Stimulated activated CD4-positive, alpha-beta T cell treated with anti-CD3 and anti-CD28 coated beads, TNF-alpha, amount 100 ng/mL, for 1 hour (primary cell): Measurements from ENCODE around the gene HTRA3.

Experiments used
- DNase-seq, 3 donors: peaks; one replicate each; pipeline ENCODE4 v3.0.0-alpha.2; 2020; ENCODE audit warnings: low read depth in 3 of 3, low spot score in 1 of 3

HTRA3 gene

DNA sequence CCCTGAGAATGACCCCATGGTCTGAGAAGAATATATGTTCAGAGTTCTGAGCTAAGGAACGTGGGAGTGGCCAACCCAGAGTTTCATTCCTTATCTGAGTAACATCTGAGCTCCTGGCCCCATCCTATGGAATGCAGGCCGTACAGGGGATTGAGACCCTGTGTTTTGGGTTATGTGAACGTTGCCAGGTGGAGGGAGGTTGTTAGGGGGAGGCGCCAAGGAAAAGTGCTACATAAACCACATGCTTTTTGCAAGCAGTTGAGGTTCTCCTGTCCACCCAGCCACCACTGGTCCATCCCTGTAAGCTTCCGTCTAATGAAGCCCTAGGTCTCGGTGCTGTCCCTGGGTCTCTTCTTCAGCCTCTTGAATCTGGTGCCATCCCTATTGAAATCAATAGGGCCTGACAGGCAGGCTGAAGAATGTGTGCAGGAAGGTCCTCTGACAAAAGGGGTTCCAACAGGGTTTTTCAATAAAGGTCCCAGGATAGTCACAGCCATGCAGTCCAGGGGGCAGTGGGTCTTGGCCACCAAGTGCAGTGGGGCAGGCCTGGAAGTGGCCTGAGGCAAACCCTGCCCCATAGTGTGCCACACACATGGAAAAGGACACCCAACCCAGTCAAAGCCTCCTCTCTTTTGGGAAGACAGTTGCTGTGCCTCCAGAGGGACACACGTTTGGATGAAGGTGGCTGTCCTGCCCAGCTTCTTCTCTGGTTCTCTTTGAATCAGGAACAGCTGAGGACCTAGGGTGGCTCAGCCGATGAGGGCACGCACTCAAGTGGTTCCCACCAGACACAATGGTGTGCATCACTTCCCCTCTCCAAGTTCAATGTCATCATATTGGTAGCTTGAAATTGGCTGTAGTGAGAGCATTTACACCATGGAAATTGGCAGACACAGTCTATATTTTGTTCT lies 53.5 kb downstream of the HTRA3 start:
- no peak for DNase-seq

DNA sequence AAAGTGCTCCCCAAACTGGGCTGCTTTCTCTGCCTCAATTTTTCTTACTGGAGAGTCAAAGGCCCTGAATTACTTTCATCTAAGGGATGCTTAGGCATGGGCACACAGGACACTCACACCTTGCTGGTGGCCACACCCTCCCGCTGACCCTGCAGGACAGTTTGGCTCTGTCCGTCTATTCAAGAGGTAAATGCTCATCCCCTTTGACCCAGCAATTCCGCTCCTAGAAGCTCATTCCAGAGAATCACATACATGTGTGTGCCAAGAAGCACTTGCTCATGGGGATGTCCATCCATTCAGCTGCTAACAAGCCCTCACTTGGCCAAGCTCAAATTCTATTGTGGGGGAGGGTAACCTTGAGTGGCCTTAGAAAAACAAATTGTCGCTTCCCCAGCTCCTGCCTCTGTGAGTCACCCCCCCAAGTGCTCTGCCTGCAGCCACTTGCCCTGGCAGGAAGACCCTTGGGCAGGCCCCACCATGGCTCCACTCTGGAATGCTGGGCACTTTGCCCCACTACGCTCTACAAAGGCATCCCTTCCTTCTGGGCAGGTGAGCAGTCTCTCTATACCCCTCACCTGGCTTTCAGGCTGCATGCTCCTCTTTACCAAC lies 54.5 kb downstream of the HTRA3 start:
- no peak for DNase-seq

DNA sequence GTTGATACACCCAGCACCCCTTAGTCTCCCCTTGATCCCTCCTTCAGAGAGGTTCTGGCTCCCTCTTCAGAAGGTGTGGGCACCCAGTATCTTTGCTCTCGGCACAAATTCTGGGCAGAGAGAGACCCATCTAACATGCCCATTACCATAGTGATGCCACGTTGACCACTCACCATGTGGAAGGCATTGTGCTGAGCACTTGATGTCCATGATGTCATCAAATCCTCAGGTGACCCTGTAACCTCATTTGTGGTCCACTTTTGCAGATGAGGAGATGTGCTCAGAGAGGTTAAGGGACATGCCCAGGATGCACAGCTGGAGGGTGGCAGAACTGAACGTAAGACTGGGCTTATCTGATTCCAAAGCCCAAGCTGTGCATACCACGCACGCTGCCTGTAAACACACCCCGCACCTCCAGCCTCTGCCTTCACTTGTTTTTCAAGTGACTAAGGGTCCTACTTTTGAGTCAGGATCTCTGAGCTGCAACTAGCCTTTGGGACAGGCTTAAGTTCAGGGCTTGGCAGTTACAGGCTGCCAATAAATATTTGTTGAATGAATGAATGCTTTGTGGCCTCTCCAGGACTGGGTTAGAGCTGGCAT lies 55.2 kb downstream of the HTRA3 start:
- DNase-seq, result no peak

DNA sequence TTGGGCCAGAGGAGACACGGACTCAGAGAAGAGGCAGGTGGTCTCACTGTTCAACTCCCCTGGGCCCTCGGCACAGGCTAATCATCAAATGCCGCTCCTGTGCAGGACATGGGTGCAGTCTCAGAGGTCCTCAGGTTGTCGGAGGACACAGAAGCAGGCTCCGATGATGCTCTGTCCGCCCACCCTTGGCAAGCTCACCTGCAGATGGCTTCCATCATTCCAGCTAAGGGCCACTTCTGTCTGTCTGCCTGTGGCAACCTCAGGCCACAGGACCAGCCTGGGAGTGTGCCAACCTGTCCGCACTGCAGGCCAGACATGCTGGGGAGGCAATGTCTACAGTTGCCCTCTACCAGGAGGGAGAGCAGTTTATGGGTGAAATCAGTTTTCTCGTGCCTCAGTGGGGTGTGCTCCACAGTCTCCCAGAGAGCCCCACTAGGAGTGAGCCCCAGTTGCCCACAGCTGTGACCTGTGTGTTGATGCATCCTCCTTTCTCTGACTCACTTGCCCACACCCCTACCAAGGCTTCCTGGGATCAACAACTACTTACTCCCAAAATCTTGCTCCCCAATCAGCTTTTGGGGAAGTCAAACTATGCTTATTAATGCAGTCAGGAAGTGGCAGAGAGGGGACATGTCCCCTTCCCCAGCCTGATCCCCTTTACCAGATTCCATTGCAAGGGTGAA lies 55.9 kb downstream of the HTRA3 start:
- DNase-seq, result no peak

DNA sequence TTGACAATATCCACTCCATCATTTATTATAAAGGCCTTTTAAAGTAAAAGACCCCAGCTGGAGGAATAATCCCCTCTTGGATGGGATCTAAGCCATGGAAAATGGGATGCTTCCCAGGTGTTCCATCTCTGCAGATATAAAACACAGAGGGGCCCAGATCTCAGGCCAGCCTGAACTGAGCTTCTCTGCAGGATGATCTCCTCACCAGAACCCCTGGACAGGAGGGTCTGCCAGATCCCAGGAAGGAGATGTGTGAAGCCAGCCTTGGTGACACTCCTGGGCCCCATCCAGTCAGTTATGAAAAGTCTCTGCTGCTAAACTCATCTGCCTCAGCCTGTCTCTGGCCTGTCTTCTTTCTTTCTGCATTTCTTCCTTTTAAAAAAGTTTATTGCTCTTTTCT lies 56.7 kb downstream of the HTRA3 start:
- no peak for DNase-seq

DNA sequence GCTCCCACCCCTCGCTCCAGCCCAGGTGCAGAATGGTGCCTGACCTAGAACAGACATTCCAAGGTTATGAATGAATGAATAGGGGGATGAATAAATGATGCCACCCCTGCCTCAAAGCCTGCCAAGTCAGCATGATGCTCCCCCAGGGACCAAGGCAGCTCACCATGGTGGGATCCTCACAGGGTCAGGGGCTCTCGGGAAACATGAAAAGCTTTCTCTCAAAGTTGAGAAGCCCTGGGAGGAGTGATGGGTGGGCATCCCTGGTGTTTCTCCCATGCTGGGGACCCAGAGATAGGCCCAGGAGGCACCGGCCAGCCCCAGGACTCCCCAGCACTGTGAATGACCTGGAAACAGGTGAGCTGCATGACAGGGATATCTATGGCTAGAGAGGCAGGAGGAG lies 58.9 kb downstream of the HTRA3 start:
- DNase-seq, result no peak

DNA sequence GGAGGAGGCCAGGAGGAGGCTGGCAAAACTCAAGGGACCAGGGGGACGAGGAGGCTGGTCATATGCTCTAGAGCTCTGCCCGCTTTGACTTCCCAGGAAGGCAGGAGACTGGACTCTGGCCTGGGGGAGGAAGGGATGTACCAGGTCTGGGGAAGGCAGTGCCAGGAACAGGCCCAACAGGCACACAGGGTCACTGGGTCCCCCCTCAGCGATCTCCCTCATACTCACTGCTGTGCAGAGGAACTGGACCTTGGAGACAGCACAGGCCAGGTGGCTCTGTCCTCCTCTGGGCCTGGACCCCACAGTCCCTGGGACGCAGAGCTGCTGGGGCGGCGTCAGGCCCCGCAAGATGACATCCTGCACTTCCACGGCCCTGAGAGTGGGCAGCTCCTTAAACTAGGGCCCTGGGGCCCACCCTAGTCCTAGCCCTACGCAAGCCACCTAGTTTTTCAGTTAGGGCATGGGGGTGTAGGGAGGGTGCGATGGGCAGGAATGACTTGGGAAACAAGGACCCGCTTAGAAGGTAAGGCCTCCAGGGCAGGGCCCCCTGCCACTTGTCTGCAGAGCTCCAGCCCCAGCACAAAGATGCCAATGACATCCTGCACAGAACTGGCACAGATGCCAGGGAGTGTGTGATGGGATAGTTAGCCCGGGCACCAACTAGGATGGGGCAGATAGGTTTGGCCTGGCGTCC lies 59.5 kb downstream of the HTRA3 start:
- DNase-seq, result no peak

DNA sequence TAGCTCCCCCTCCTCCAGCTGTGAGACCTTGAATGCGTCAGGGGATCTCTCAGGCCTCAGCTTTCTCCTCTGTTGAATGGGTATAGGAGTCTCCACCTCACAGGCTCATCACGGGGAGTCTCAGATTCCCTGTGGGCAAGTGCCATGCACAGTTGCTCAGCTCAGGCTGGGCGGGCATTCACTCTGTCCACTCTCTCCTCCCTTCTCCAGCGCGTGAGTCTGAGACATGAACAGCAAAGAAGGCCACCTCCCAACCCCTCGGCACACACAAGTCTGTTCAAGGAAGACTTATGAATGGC lies 60.0 kb downstream of the HTRA3 start:
- DNase-seq, result no peak

DNA sequence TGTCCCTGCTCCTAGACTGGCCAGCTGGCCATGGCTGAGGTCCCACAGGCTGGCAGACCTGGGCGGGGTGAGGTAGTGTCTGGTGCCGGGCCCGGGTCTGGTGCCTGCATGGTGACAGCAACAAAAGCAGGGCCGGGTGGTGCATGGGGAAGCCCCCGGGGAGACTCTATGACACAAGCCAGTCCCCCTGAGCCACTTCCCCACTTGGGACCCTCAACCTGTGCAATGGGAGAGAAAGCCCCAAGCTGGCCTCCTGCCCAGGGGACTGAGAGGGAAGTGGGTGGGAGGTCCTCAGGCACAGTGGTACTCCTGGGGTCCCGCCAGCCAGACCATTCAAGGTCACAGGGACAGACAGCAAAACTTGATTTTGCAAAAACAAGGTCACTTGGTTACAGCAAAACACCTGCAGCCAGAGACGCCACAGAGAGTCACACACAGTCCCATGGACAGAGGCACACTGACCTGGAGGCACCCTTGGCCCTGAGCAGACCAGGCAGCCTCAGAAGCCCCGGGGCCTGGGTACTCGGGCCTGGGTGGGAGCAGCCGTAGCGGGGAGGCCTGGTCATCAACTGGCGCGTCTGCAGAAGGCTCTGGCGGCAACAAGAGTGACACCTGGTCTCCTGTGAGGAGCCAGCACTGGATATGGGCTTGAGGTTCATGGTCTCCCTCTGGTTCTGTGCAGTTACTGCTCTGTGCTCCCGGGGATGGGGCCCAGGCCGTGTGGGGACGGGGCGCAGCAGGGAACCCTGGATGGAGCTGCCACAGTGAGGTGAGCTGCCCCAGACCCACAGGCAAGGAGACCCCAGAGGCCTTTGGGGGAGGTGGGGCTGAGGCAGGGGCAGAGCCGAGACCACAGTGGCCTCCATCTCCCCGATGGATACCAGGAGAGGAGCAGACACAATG lies 60.6 kb downstream of the HTRA3 start:
- no peak for DNase-seq

DNA sequence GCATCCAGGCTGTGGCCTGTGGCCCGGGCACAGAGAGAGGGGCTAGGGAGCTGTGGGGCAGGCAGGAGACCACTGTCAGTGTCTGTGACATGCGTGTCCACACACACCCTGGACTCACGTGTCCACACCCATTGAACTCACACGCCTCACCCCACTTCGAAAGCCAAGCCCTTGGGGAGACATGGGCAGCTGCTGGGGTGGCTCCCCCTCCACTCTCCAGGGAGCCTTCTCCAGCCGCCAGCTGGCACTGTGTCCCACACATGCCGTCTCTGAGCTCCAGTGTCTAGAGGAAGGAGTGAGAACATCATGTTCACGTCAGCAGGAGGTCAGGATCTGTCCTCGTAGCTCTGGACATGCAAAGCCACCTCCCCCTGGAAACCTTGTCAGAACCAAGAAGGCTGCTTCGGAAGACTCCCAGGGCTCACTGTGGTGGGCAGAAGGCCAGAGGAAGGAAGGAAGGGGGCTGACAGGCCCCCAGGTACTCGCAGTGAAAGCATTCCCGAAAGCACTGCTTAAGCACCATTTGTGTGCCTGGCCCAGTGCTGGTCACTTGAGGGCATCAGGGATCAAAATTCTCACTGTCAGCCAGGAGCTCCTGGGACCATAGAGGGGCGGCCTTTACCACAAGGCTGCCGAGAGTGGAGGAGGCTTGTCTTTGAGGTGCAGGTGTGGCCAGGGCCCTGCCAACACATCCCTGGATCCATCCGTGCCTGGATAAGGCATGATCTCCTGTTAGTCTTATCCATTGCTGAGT lies 61.4 kb downstream of the HTRA3 start:
- no peak for DNase-seq

DNA sequence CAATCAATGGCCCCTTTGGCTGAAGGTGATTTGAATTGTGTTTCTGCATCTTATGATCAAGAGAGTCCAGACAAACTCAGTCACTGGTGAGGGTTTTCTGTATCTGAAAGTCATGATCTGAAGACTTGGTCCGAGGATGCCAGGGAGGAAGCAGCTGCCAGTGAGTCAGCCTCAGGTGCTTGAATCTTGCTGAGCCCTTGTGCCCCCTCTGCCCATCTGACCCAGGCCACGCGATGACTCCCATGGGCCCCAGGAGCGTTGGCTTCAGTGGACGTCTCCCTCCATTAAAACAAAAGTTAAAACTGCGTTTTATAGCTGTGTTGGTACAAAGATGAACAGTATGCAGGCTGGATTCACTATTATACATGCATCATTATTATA lies 62.0 kb downstream of the HTRA3 start:
- DNase-seq, result no peak

DNA sequence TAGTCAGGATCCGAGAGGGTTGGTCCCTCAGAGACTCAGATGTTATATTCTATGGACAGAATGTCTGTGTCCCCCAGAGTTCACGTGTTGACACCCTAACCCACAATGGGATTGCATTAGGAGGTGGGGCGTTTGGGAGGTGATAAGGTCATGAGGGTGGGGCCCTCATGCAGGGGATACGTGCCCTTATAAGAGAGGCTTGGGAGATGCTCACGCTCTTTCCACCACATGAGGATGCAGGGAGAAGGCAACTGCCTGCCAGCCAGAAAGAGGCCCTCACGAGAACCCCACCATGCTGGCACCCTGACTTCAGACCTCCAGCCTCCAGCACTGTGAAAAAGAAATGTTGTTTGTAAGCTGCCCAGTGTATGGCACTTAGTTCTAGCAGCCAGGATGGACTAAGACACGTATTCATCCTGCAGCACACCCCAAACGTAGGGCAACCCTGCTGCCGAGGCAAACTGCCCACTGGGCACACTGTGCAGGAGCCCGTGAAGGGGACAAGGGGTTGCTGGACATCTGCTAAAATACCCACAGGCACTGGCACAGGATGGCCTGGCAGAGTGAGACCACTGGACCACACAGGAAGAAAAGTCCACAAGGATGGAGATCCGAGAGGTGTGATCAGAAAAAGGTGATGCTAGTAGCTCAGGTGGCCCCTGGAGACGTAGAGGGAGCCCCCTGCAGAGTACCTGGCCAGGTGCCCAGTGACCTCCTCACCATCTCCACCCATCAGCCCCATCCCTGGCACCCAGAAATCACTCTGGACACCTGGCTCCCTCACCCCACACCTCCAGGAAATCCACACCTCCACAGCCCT lies 62.7 kb downstream of the HTRA3 start:
- DNase-seq, result no peak

DNA sequence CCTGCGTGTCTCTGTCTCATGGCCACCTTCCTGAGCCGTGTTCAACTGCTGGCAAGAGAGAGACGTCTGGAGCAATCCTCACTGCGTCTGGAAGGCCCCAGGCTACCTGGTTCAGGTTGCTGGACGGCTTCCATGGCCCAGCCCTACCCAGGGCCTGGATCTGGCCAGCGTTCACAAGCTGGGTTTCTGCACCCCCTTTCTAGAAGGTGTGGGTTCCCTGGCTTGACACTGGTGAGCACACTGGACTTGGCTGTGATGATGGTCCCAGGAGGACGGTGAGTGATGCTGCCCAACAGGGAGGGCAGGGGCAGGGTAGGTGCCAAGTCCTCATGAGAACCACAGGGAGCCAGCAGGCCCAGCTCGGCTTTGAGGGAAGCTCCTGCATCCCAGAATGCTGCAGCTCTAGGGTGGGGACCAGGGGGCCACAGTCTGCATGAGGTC lies 63.4 kb downstream of the HTRA3 start:
- DNase-seq, result no peak

DNA sequence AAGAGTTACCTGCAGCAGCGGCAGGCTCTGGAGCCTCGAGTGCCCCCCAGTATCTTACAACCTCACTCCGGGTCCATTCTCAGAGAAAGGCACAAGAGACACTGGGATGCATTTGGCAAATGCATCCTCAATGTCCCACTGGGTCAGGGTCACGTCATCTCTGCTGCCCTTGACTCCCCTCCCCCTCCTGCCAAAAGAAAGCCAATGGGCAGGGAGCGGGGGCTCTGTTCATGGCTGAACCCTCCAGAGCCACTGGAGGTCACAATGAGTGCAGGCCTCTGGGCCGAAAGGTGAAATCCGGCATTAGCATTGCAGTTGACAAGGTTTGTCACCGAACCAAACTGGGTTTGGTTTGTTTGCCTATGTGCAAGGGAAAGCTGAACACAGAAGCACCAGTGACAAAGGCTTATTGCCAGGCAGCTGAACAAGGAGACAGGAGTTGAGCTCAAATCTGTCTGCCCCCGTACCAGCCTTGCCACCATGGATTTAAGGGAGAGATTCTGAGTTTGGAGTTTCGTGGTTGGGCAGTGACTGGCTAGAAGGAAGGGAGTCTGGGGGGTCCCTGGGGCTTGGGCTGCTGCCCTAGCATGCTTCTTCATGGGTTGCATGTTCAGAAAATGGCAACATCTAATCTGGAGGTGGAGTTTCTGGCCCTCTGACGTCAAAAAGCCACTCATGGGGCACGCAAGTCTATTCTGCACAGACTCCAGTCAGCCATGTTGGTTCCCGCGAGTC lies 64.3 kb downstream of the HTRA3 start:
- DNase-seq, result no peak

DNA sequence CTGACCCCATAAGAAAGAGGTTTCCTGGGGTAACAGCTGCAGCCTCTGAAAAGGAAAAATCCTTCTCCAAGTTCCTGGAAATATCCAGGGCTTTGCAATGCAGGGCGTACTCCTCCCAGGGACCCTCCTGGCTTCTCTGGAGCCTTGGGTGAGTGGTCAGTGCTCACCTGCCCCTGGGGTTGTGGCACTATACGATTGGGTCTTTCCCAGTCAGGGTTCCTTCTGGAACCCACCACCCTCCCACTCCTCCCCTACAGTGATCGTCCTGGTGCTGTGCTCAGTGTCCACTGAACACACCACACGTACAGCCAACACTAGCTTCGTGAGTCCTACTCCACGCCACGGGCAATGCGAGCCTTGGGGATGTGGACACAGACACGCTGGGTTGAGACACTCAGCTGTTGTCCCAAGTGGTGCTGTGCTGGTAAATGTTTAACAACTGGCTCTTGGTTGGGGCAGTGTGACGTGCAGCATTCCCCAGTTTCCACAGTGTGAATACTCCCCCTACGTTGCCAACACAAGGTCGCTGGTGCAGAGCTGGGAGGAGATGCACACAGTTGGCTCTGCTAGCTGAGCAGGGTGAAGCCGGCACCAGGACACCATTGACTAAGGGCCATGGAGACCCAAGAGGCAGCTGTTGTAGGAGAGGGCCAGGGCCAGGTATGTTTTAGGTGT lies 65.4 kb downstream of the HTRA3 start:
- no peak for DNase-seq

DNA sequence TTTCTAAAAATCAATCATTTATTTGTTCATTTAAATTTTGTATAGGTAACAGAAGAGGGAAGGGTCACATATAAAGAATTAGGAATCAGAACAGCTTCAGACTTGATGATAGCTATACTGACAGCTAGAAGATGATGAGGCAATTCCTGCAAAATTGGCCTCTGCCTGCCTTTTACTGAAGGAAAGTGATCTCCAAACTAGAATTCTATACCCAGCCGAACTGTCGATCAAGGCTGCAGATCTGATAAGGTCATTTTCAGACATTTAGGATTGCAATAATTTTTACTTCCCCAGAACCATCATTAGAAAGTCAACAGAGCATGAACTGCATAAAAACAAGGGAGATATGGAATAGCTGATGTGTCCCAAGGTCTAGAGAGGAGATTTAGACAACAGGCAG lies 66.3 kb downstream of the HTRA3 start:
- DNase-seq, result no peak

DNA sequence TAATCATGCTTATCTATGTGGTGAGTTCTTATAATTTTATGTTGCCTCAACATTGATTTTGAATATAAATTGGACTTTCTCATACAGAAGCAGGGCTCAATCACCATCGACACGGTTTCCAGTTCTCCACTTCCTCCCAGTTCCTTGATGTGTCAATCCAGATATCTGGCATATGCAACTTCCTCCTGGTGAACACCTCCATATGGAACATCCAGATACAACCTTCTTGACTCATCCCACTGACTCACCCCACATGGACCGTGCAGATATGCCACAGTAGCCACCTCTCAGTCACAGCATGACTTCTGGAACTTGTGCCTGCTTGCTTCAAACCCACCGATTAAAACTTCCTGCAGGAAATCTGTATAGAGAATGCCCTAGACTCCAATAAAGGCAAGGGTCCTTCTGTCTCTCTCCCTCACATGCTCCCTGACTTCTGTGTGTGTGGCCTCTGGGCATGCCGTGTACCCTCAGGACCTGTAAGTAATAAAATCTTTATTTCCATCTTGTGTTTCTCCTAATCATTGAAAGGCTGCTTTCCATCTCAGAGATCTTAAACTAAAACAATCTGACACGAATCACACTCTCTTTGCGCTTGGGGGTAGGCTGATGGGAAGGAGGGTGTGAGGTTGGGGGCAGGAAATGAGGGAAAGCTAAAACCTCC lies 67.0 kb downstream of the HTRA3 start:
- DNase-seq, result no peak
